CD4-positive, alpha-beta T cell treated with Interleukin-21 for 1 hour (primary cell): ENCODE data around the gene GNA12.
A peak's percentile ranks its signal among the peaks of the same experiment; 100 is the strongest.
"Not testable (repeated sequence)": the region's sequence is repeated elsewhere in the genome, so short reads cannot be mapped to it uniquely, and the experiment has no call there.

Source experiments
- DNase-seq: peaks from one replicate; pipeline ENCODE4 v3.0.0-alpha.2; 2020

Gene GNA12

GRCh38 chr7:2688409-2689342 is 155.4 kb downstream of the GNA12 start:
- DNase-seq = no peak

- DNase-seq = no peak
Observed at GRCh38 chr7:2687881-2688318, 156.2 kb downstream of the GNA12 start, which contains the start of gene AMZ1. AMZ1 (plus strand) TSS chr7:2688202; CDS start chr7:2700452, 12,250 bp downstream.

DNA sequence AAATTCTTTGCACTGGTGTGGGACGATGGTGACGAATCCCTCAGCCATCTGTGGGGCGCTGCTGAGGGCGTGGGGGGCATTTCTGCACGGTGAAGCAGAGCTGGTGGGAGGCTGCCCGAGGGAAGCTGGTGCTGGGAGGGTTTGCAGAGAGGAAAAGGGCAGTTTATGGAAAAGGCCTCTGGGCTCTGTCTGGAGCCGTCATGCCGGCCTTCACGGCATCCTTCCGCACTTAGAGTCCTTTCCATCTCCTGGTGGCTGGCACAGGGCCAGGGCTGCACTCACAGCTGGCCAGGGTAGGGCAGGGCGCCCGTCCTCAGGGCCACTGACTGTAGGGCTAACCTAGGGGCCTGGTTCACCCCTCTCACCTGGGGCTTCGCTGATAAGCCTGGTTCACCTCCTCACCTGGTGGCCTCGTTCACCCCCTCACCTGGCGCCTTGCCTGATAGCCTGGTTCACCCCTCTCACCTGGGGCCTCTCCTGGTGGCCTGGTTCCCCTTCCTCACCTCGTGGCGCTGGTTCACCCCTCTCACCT is 156.7 kb downstream of the GNA12 start:
- no peak for DNase-seq

GRCh38 chr7:2686101-2686500 is 158.0 kb downstream of the GNA12 start:
- DNase-seq = no peak

DNA sequence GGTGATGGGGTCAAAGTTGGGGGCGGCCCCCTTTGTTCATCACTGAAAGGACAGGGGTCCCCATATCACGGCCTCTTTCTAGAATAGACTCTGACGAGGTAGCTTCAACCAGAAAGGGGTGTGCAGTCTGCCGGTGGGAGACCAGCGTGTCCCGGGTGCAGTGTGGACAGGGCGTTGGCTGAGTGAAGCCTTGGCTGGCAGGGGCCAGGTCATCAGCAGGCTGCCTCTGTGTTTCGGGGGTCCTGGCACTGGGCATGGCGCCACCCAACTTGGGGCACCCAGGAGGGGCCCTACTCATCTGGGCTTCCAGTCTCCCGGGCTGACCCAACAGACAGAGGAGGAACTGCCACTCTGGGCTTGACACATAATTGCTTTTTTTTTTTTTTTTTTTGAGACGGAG is 159.6 kb downstream of the GNA12 start:
- no peak for DNase-seq

GRCh38 chr7:2681929-2682799 is 161.9 kb downstream of the GNA12 start:
- no peak for DNase-seq

DNA sequence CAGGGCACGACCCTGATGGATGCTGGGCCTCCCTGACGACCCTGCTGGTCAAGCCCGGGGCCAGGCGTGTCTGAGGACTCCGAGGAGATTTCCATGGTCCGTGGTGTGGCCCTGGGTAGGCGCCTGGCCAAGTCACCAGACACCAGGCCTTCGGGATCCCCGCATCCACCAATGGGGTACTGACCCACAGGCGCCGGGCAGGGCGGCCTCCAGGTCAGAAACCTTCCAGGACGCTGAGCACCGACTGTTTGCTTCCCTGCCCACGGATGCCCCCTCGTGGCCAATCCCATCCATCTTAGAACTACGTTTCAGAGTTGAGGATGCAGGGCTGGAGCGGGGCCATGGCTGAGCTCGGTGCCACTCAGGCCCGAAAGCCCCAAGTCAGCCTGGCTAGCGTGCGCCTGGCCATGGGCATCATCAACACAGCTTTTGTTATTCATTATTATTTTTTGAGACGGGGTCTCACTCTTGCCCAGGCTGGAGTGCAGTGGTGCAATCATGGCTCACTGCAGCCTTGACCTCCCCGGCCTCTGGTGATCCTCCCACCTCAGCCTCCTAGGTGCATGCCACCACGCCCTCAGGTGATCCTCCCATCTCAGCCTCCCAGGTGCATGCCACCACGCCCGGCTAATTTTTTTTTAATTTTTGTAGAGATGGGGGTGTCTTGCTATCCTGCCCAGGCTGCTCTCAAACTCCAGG is 163.2 kb downstream of the GNA12 start:
- DNase-seq = peak; percentile 54

- no peak for DNase-seq
Observed at GRCh38 chr7:2680256-2680655, 163.9 kb downstream of the GNA12 start.

GRCh38 chr7:2679135-2680127 is 164.7 kb downstream of the GNA12 start:
- DNase-seq = not testable (repeated sequence)

- DNase-seq = not testable (repeated sequence)
Observed at GRCh38 chr7:2678454-2678853, 165.7 kb downstream of the GNA12 start.
